ENCODE results near the gene MAPKAPK2.

Gene MAPKAPK2

GRCh38 chr1:206738370-206739366 is 54.0 kb downstream of the MAPKAPK2 start:
- Mint-ChIP-seq H3K4me3 (peak overlapping the region; percentile 50), H3K27ac (peak overlapping the region; percentile 96), H3K36me3 (ENCODE audit: low read depth) (peaks cover 22% of the 10 kb centered on the region), H3K4me1 (peaks cover 93% of the 10 kb centered on the region), H3K9me3 (no peaks in the 10 kb centered on the region), H3K27me3 (no peaks in the 10 kb centered on the region)
- ATAC-seq: no peak
- DNase-seq: no peak

- Mint-ChIP-seq H3K36me3 (ENCODE audit: low read depth) (peaks cover 21% of the 10 kb centered on the region), H3K4me3 (peak overlapping the region; percentile 50), H3K4me1 (peaks cover 97% of the 10 kb centered on the region), H3K27ac (peak overlapping the region; percentile 96), H3K9me3 (no peaks in the 10 kb centered on the region), H3K27me3 (no peaks in the 10 kb centered on the region)
- DNase-seq (peak; percentile 41), ATAC-seq (peak; percentile 77)
These were observed 54.8 kb downstream of the MAPKAPK2 start for GRCh38 chr1:206739411-206740076.

- Mint-ChIP-seq H3K4me1 (peaks cover 92% of the 10 kb centered on the region), H3K9me3 (no peaks in the 10 kb centered on the region), H3K27me3 (no peaks in the 10 kb centered on the region), H3K4me3 (no peak overlapping the region), H3K27ac (no peak overlapping the region), H3K36me3 (ENCODE audit: low read depth) (peaks cover 11% of the 10 kb centered on the region)
- no peak for DNase-seq
- no peak for ATAC-seq
These were observed 56.5 kb downstream of the MAPKAPK2 start for GRCh38 chr1:206741142-206741701.

GRCh38 chr1:206742719-206743383 is 58.1 kb downstream of the MAPKAPK2 start:
- Mint-ChIP-seq H3K27ac (peak overlapping the region; percentile 45), H3K36me3 (ENCODE audit: low read depth) (peaks cover 3% of the 10 kb centered on the region), H3K9me3 (no peaks in the 10 kb centered on the region), H3K27me3 (no peaks in the 10 kb centered on the region), H3K4me1 (peaks cover 80% of the 10 kb centered on the region), H3K4me3 (peak overlapping the region; percentile 24)
- ATAC-seq: peak; percentile 41
- peak; percentile 52 for DNase-seq

- no peak for DNase-seq
- no peaks in the 10 kb centered on the region for H3K9me3 Mint-ChIP-seq
- ATAC-seq: peak; percentile 38
- peak overlapping the region; percentile 23 for H3K27ac Mint-ChIP-seq
- H3K27me3 Mint-ChIP-seq: no peaks in the 10 kb centered on the region
- H3K4me1 Mint-ChIP-seq: peaks cover 72% of the 10 kb centered on the region
- H3K4me3 Mint-ChIP-seq: no peak overlapping the region
- H3K36me3 Mint-ChIP-seq (ENCODE audit: low read depth): no peaks in the 10 kb centered on the region
These were observed 60.0 kb downstream of the MAPKAPK2 start for GRCh38 chr1:206744683-206745082.

GRCh38 chr1:206745301-206745700 is 60.6 kb downstream of the MAPKAPK2 start:
- H3K27me3 Mint-ChIP-seq: no peaks in the 10 kb centered on the region
- no peak for DNase-seq
- H3K4me3 Mint-ChIP-seq: no peak overlapping the region
- ATAC-seq: no peak
- H3K27ac Mint-ChIP-seq: no peak overlapping the region
- H3K4me1 Mint-ChIP-seq: peaks cover 66% of the 10 kb centered on the region
- no peaks in the 10 kb centered on the region for H3K9me3 Mint-ChIP-seq
- H3K36me3 Mint-ChIP-seq (ENCODE audit: low read depth): no peaks in the 10 kb centered on the region

- H3K4me1 Mint-ChIP-seq: peaks cover 47% of the 10 kb centered on the region
These were observed 63.8 kb downstream of the MAPKAPK2 start for GRCh38 chr1:206748348-206749030.

GRCh38 chr1:206751891-206752290 is 67.2 kb downstream of the MAPKAPK2 start:
- ATAC-seq (no peak), DNase-seq (no peak)
- Mint-ChIP-seq H3K4me3 (no peak overlapping the region), H3K9me3 (no peaks in the 10 kb centered on the region), H3K36me3 (ENCODE audit: low read depth) (no peaks in the 10 kb centered on the region), H3K27me3 (no peaks in the 10 kb centered on the region), H3K4me1 (peaks cover 43% of the 10 kb centered on the region), H3K27ac (no peak overlapping the region)

More at GRCh38 chr1:206748348-206749030, 63.8 kb downstream of the MAPKAPK2 start:
- ATAC-seq: no peak
- H3K9me3 Mint-ChIP-seq: no peaks in the 10 kb centered on the region
- H3K27ac Mint-ChIP-seq: no peak overlapping the region
- no peak overlapping the region for H3K4me3 Mint-ChIP-seq
- H3K36me3 Mint-ChIP-seq (ENCODE audit: low read depth): no peaks in the 10 kb centered on the region
- H3K27me3 Mint-ChIP-seq: no peaks in the 10 kb centered on the region
- DNase-seq: no peak

- Mint-ChIP-seq H3K4me1 (peaks cover 40% of the 10 kb centered on the region), H3K27ac (no peak overlapping the region), H3K36me3 (ENCODE audit: low read depth) (no peaks in the 10 kb centered on the region), H3K4me3 (no peak overlapping the region), H3K9me3 (no peaks in the 10 kb centered on the region), H3K27me3 (no peaks in the 10 kb centered on the region)
- ATAC-seq (no peak), DNase-seq (no peak)
These were observed 67.8 kb downstream of the MAPKAPK2 start for GRCh38 chr1:206752481-206752880.

GRCh38 chr1:206753141-206753540 is 68.4 kb downstream of the MAPKAPK2 start:
- no peak for DNase-seq

GRCh38 chr1:206754011-206754410 is 69.3 kb downstream of the MAPKAPK2 start:
- Mint-ChIP-seq H3K27ac (peak overlapping the region; percentile 4), H3K36me3 (ENCODE audit: low read depth) (no peaks in the 10 kb centered on the region), H3K9me3 (no peaks in the 10 kb centered on the region), H3K4me1 (peaks cover 30% of the 10 kb centered on the region), H3K27me3 (no peaks in the 10 kb centered on the region), H3K4me3 (no peak overlapping the region)
- DNase-seq (no peak), ATAC-seq (no peak)

More at GRCh38 chr1:206753141-206753540, 68.4 kb downstream of the MAPKAPK2 start:
- Mint-ChIP-seq H3K27me3 (no peaks in the 10 kb centered on the region), H3K36me3 (ENCODE audit: low read depth) (no peaks in the 10 kb centered on the region), H3K9me3 (no peaks in the 10 kb centered on the region), H3K4me3 (no peak overlapping the region), H3K27ac (no peak overlapping the region), H3K4me1 (peaks cover 37% of the 10 kb centered on the region)
- peak; percentile 25 for ATAC-seq

- peak; percentile 93 for ATAC-seq
- no peak overlapping the region for H3K27ac Mint-ChIP-seq
- H3K36me3 Mint-ChIP-seq (ENCODE audit: low read depth): no peaks in the 10 kb centered on the region
- peaks cover 28% of the 10 kb centered on the region for H3K4me1 Mint-ChIP-seq
- H3K4me3 Mint-ChIP-seq: no peak overlapping the region
- H3K27me3 Mint-ChIP-seq: no peaks in the 10 kb centered on the region
- no peaks in the 10 kb centered on the region for H3K9me3 Mint-ChIP-seq
- no peak for DNase-seq
These were observed 73.0 kb downstream of the MAPKAPK2 start for GRCh38 chr1:206757524-206758266.

- ATAC-seq (no peak), DNase-seq (no peak)
- H3K9me3 Mint-ChIP-seq: no peaks in the 10 kb centered on the region
- no peaks in the 10 kb centered on the region for H3K27me3 Mint-ChIP-seq
- no peak overlapping the region for H3K4me3 Mint-ChIP-seq
- peaks cover 21% of the 10 kb centered on the region for H3K4me1 Mint-ChIP-seq
- H3K27ac Mint-ChIP-seq: no peak overlapping the region
- no peaks in the 10 kb centered on the region for H3K36me3 Mint-ChIP-seq (ENCODE audit: low read depth)
These were observed 75.9 kb downstream of the MAPKAPK2 start for GRCh38 chr1:206760590-206760989.
